Natural killer cell (primary cell): Measurements from ENCODE around the gene NOXRED1. TPM values are rescaled to one million over a fixed set of nuclear protein-coding genes. Genes with fewer than 3 reads are reported as not detected.

Experiments used
- ATAC-seq, 3 donors: fragments of 150-1000 bp in 2 of 3; fragments of 200-7000 bp in 1 of 3; cut with Tn5 transposase; 1 replicate in 1 of 3; 2 replicates in 2 of 3; pipeline ENCODE4 v1.10.0; 2021; ENCODE audit warnings: mild to moderate bottlenecking in 2 of 3, moderate library complexity in 2 of 3
- DNase-seq, 2 donors: peaks; one replicate each; pipeline versions ENCODE4 v3.0.0 to v3.0.0-alpha.2; 2013 to 2021; ENCODE audit warnings: mixed read lengths in 1 of 2
- H3K27ac ChIP-seq: one replicate; pipeline ENCODE4 v1.5.1; 2013; ENCODE audit warnings: mild to moderate bottlenecking, low read length
- H3K27me3 ChIP-seq: one replicate; pipeline ENCODE4 v1.6.1; 2013; ENCODE audit warnings: low read length; ENCODE audit not compliant: control insufficient read depth, insufficient read depth
- H3K36me3 ChIP-seq: one replicate; pipeline ENCODE4 v1.6.1; 2013; ENCODE audit warnings: low read length; ENCODE audit not compliant: control insufficient read depth, insufficient read depth
- H3K4me1 ChIP-seq: one replicate; pipeline ENCODE4 v1.6.1; 2013; ENCODE audit warnings: low read length; ENCODE audit not compliant: control insufficient read depth, insufficient read depth
- H3K4me3 ChIP-seq: one replicate; pipeline ENCODE4 v1.5.1; 2013; ENCODE audit warnings: low read length
- H3K9me3 ChIP-seq: one replicate; pipeline ENCODE4 v1.6.1; 2013; ENCODE audit warnings: low read length; ENCODE audit not compliant: control insufficient read depth, insufficient read depth
- H3K27ac Mint-ChIP-seq, 2 donors: one replicate each; pipeline ENCODE4 v1.8.0; 2022; ENCODE audit warnings: mild to moderate bottlenecking in 2 of 2, mixed read lengths in 2 of 2, moderate library complexity in 1 of 2
- H3K27me3 Mint-ChIP-seq, 2 donors: one replicate each; pipeline ENCODE4 v1.8.0; 2022; ENCODE audit warnings: low read depth in 2 of 2, mixed read lengths in 2 of 2
- H3K36me3 Mint-ChIP-seq: one replicate; pipeline ENCODE4 v1.8.0; 2022; ENCODE audit warnings: mixed read lengths
- H3K4me1 Mint-ChIP-seq, 2 donors: one replicate each; pipeline ENCODE4 v1.8.0; 2022; ENCODE audit warnings: mixed read lengths in 2 of 2
- H3K4me3 Mint-ChIP-seq: one replicate; pipeline ENCODE4 v1.8.0; 2022; ENCODE audit warnings: mild to moderate bottlenecking, moderate library complexity, mixed read lengths
- H3K9me3 Mint-ChIP-seq, 2 donors: one replicate each; pipeline ENCODE4 v1.8.0; 2022; ENCODE audit warnings: mixed read lengths in 2 of 2
- CTCF ChIP-seq: fragments of 200-600 bp; IDR thresholded peaks from one replicate; pipeline ENCODE4 v1.8.0; 2022; ENCODE audit warnings: antibody characterized with exemption
- WGBS: methylation state at CpG from one replicate; pipeline ENCODE4 v1.1.7; 2013; ENCODE audit warnings: missing lambda C conversion rate; ENCODE audit not compliant: insufficient coverage; 5-methylcytosine and 5-hydroxymethylcytosine counted together
- intact Hi-C: fragments of 100-400 bp; cut with micrococcal nuclease; formaldehyde crosslinking; loops from one replicate; pipeline ENCODE4 v1.14.2; 2022
- total RNA-seq, 4 donors: library from RNA; stranded (reverse); fragments of 120-200 nt in 1 of 4; gene quantifications; one replicate each; pipeline versions ENCODE4 v1.2.3 to v1.2.4, GENCODE V29; 2013 to 2022

NOXRED1 gene
- total RNA-seq, 3 donors from 2014 or later (not counting 1 experiment from before 2014, with no cell fraction given), result 0.25 to 0.52 (median 0.40) TPM

GRCh38 chr14:77346495-77346894 is 76.8 kb downstream of the NOXRED1 start:
- no peak for ATAC-seq
- Histone ChIP-seq H3K36me3 (peaks cover 18% of the 10 kb centered on the region), H3K4me3 (no peak overlapping the region), H3K9me3 (no peaks in the 10 kb centered on the region), H3K27ac (no peak overlapping the region), H3K4me1 (no peaks in the 10 kb centered on the region), H3K27me3 (no peaks in the 10 kb centered on the region)
- Mint-ChIP-seq H3K27ac (no peak overlapping the region), H3K27me3 (no peaks in the 10 kb centered on the region), H3K4me1 (peaks cover 0 to 5% of the 10 kb centered on the region in 2 donors), H3K4me3 (no peak overlapping the region), H3K36me3 (peaks cover 20% of the 10 kb centered on the region), H3K9me3 (no peaks in the 10 kb centered on the region)
- TF ChIP-seq CTCF, result no peak
- WGBS, result 97% methylated on average over 2 of the region's 2 CpGs
- intact Hi-C loops, result no loop called here
- DNase-seq, result no peak

- Mint-ChIP-seq H3K27me3 (no peaks in the 10 kb centered on the region), H3K4me1 (peaks cover 0 to 5% of the 10 kb centered on the region in 2 donors), H3K27ac (no peak overlapping the region), H3K4me3 (no peak overlapping the region), H3K9me3 (no peaks in the 10 kb centered on the region), H3K36me3 (peaks cover 12% of the 10 kb centered on the region)
- 98% methylated on average over 3 of the region's 3 CpGs for WGBS
- ATAC-seq (no peak), DNase-seq (no peak)
- no peaks in the 10 kb centered on the region for H3K9me3 ChIP-seq
- H3K4me1 ChIP-seq, result no peaks in the 10 kb centered on the region
- intact Hi-C loops, result no loop called here
- H3K27me3 ChIP-seq, result no peaks in the 10 kb centered on the region
- H3K4me3 ChIP-seq, result no peak overlapping the region
- H3K27ac ChIP-seq, result no peak overlapping the region
- TF ChIP-seq CTCF, result no peak
- peaks cover 24% of the 10 kb centered on the region for H3K36me3 ChIP-seq
Measured at GRCh38 chr14:77344377-77344996, 78.8 kb downstream of the NOXRED1 start.

Other genes starting within 250 kb of the NOXRED1 start
- 1 to 10 TPM; 1.5 to 5.1 (median 2.1) TPM for gene TMEM63C, start 241.7 kb downstream of the NOXRED1 start, total RNA-seq
- gene NGB, start 152.3 kb downstream of the NOXRED1 start, total RNA-seq, result not detected
- gene POMT2, start 102.6 kb downstream of the NOXRED1 start, total RNA-seq, result 10 to 100 TPM in 1 of 3 donors, 1 to 10 TPM in 2; 6.7 to 10.9 (median 8.6) TPM
- 1 to 10 TPM; 3.0 to 5.6 (median 5.2) TPM for gene GSTZ1, start 102.5 kb downstream of the NOXRED1 start, total RNA-seq
- gene TMED8, start 46.4 kb downstream of the NOXRED1 start, total RNA-seq, result 1 to 10 TPM; 8.0 to 9.3 (median 9.1) TPM
- gene SAMD15, start 46.1 kb downstream of the NOXRED1 start, total RNA-seq, result under 1 TPM; 0.09 to 0.54 (median 0.40) TPM
- gene VIPAS39, start 34.1 kb upstream of the NOXRED1 start, total RNA-seq, result 10 to 100 TPM; 11.2 to 14.4 (median 13.0) TPM
- 100 to 1,000 TPM in 1 of 3 donors, 10 to 100 TPM in 2; 70.4 to 101 (median 94.3) TPM for gene AHSA1, start 34.6 kb upstream of the NOXRED1 start, total RNA-seq
- not detected for gene ISM2, start 75.3 kb upstream of the NOXRED1 start, total RNA-seq
- gene SPTLC2, start 193.1 kb upstream of the NOXRED1 start, total RNA-seq, result 10 to 100 TPM; 35.2 to 58.6 (median 50.4) TPM